ENCODE data around the gene ARHGAP32. TPM values are rescaled to one million over a fixed set of nuclear protein-coding genes. Genes with fewer than 3 reads are reported as not detected.
"Not testable (repeated sequence)": the region's sequence is repeated elsewhere in the genome, so short reads cannot be mapped to it uniquely, and the experiment has no call there.

The ARHGAP32 gene
- total and polyA plus RNA-seq, 9 donors = 8.3 to 15.1 (median 10.4) TPM

DNA sequence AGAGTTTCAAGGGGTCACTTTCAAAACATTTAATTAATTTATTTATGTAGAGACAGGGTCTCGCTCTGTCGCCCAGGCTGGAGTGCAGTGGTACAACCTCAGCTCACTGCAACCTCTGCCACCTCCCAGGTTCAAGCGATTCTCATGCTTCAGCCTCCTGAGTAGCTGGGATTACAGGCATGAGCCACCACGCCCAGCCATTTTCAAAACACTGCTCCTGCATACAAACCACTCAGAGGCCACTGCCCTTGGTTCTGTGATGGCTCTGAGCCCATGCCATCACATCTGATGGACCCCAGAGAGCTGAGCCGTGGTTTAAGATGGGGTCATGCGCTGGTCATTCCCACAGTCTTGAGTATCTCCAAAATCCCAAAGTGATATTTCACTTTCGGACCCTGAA, 272.5 kb downstream of the ARHGAP32 start:
- DNase-seq; H3K27me3 ChIP-seq (ENCODE audit: control insufficient read depth, insufficient read depth, low read length); H3K9me3 ChIP-seq (replicated peaks; ENCODE audit: control insufficient read depth, low read depth, low read length); H3K36me3 ChIP-seq (ENCODE audit: control insufficient read depth, insufficient read depth, low read length); H3K4me3 ChIP-seq (ENCODE audit: low read length); H3K27ac ChIP-seq (ENCODE audit: low read length): not testable (repeated sequence)
- H3K4me1 ChIP-seq (ENCODE audit: control insufficient read depth, insufficient read depth, low read length) = peaks cover 27% of the 10 kb centered on the region
- WGBS (ENCODE audit: insufficient coverage) = 49% methylated on average over 2 of the region's 7 CpGs

DNA sequence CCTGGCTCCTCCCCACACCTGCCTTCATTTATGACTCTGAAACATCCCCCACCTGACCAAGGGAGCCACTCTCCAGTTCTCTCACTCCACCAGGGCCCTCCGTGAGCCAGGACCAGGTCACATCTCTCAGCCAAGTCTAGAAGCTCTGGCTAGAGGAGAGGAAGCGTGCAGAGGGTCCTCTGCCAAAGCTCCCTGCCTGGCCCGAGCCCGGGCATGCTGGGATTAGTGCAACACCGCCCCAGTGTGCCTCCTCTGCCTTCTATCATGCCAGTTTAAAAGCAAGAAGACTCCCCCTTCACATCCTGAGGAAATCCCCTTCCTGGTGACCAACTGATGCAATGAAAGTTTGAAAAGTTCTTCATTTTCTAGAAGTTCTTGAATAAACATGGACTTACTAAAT, 272.9 kb downstream of the ARHGAP32 start:
- DNase-seq = no peak
- WGBS (ENCODE audit: insufficient coverage) = no CpG with 5 or more reads among the region's 5 CpGs
- peaks cover 27% of the 10 kb centered on the region for H3K4me1 ChIP-seq (ENCODE audit: control insufficient read depth, insufficient read depth, low read length)

DNA sequence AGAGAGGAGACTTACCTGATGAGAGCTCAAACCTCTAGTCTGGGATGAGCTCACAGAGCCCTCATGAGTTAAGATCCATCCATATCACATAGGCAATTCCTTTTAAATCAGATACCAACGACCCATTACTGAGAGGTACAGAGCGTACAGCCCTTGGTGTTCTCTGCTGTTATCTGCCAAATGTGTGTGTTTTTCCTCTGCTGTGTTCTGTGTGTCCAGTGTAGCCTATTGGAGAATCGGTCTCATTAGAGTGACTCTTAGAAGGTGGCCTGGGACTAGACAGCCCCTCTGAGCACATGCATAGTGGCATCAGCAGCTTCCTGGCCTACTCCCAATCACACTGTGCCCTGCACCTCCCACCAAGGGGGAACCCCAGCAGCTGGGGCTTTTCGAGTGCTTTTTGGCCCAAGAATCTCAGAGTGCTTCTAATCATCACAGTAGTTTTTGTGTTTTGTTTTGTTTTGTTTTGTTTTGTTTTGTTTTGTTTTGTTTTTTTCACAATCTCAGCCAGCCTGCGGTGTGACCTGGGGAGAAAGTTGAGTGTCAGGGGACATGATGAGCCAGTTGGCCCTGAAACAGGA, 274.9 kb downstream of the ARHGAP32 start:
- H3K4me3 ChIP-seq (ENCODE audit: low read length) = no peak overlapping the region
- WGBS (ENCODE audit: insufficient coverage) = 73% methylated on average over 1 of the region's 5 CpGs
- H3K9me3 ChIP-seq (replicated peaks; ENCODE audit: control insufficient read depth, low read depth, low read length) = no peaks in the 10 kb centered on the region
- H3K36me3 ChIP-seq (ENCODE audit: control insufficient read depth, insufficient read depth, low read length) = no peaks in the 10 kb centered on the region
- H3K4me1 ChIP-seq (ENCODE audit: control insufficient read depth, insufficient read depth, low read length) = peaks cover 25% of the 10 kb centered on the region
- H3K27ac ChIP-seq (ENCODE audit: low read length) = no peak overlapping the region
- H3K27me3 ChIP-seq (ENCODE audit: control insufficient read depth, insufficient read depth, low read length) = no peaks in the 10 kb centered on the region
- no peak for DNase-seq

More for the DNA sequence above, 272.9 kb downstream of the ARHGAP32 start:
- H3K36me3 ChIP-seq (ENCODE audit: control insufficient read depth, insufficient read depth, low read length) = no peaks in the 10 kb centered on the region
- no peaks in the 10 kb centered on the region for H3K9me3 ChIP-seq (replicated peaks; ENCODE audit: control insufficient read depth, low read depth, low read length)
- H3K27me3 ChIP-seq (ENCODE audit: control insufficient read depth, insufficient read depth, low read length) = no peaks in the 10 kb centered on the region
- H3K27ac ChIP-seq (ENCODE audit: low read length) = no peak overlapping the region
- no peak overlapping the region for H3K4me3 ChIP-seq (ENCODE audit: low read length)

DNA sequence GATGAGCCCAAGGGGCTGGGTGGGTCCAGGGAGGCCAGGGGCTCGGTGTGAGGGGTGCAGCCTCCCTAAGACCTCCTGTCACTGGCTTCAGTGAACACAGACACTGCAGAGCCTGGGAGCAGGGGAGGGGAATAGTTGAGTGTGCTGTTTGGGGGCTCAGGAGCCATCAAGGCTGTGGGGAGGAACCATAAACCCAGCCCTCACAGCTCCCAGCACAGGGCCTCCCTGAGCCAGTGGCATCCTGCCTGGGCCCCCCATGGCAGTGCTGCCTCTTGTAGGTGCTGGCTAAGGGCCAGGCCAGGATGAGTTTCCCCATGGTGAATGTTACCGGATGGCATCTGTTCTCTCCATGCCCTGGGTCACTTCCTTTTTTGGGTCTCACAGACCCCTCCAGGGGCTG, 275.4 kb downstream of the ARHGAP32 start:
- Histone ChIP-seq H3K27ac (ENCODE audit: low read length) (no peak overlapping the region), H3K27me3 (ENCODE audit: control insufficient read depth, insufficient read depth, low read length) (no peaks in the 10 kb centered on the region), H3K4me1 (ENCODE audit: control insufficient read depth, insufficient read depth, low read length) (peaks cover 25% of the 10 kb centered on the region), H3K9me3 (replicated peaks; ENCODE audit: control insufficient read depth, low read depth, low read length) (no peaks in the 10 kb centered on the region), H3K4me3 (ENCODE audit: low read length) (no peak overlapping the region), H3K36me3 (ENCODE audit: control insufficient read depth, insufficient read depth, low read length) (no peaks in the 10 kb centered on the region)
- 80% methylated on average over 2 of the region's 2 CpGs for WGBS (ENCODE audit: insufficient coverage)
- no peak for DNase-seq

DNA sequence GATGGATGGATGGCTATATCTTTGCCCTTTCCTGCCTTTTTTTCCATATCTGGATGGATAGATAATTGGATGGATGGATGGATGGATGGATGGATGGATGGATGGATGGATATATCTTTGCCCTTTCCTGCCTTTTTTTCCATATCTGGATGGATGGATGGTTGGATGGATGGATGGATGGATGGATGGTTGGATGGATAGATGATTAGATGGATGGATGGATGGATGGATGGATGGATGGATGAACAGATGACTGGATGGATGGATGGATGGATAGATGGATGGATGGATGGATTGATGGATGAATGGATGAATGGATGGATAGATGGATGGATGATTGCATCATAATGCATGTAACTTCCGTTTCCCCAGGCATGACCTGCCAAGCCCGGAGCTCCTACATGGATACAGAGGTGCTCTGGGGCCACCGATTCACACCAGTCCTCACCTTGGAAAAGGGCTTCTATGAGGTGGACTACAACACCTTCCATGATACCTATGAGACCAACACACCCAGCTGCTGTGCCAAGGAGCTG, 276.0 kb downstream of the ARHGAP32 start:
- DNase-seq = no peak
- H3K4me3 ChIP-seq (ENCODE audit: low read length) = no peak overlapping the region
- H3K27me3 ChIP-seq (ENCODE audit: control insufficient read depth, insufficient read depth, low read length) = no peaks in the 10 kb centered on the region
- 80% methylated on average over 1 of the region's 3 CpGs for WGBS (ENCODE audit: insufficient coverage)
- H3K36me3 ChIP-seq (ENCODE audit: control insufficient read depth, insufficient read depth, low read length) = no peaks in the 10 kb centered on the region
- no peak overlapping the region for H3K27ac ChIP-seq (ENCODE audit: low read length)
- H3K4me1 ChIP-seq (ENCODE audit: control insufficient read depth, insufficient read depth, low read length) = peaks cover 25% of the 10 kb centered on the region
- no peaks in the 10 kb centered on the region for H3K9me3 ChIP-seq (replicated peaks; ENCODE audit: control insufficient read depth, low read depth, low read length)

DNA sequence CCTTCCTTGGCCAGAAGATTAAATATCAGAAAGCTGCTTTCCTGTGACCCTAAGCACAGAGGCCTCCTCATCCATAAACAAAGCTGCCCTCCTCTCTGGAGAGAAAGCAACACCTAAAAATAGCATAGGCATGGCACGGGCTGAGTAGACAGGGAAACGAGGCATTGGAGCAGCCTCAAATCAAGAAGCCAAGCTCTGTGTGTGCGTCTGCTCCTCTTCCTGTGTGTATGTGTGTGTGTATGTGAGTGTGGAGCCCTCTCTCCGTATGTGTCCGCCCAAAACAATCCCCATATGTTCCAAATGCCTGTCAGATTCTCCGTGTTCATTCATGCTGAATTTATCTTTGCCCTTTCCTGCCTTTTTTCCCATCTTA, 277.0 kb downstream of the ARHGAP32 start:
- peaks cover 25% of the 10 kb centered on the region for H3K4me1 ChIP-seq (ENCODE audit: control insufficient read depth, insufficient read depth, low read length)
- no peak overlapping the region for H3K4me3 ChIP-seq (ENCODE audit: low read length)
- H3K9me3 ChIP-seq (replicated peaks; ENCODE audit: control insufficient read depth, low read depth, low read length) = no peaks in the 10 kb centered on the region
- no peak overlapping the region for H3K27ac ChIP-seq (ENCODE audit: low read length)
- 41% methylated on average over 2 of the region's 6 CpGs for WGBS (ENCODE audit: insufficient coverage)
- H3K36me3 ChIP-seq (ENCODE audit: control insufficient read depth, insufficient read depth, low read length) = no peaks in the 10 kb centered on the region
- H3K27me3 ChIP-seq (ENCODE audit: control insufficient read depth, insufficient read depth, low read length) = no peaks in the 10 kb centered on the region
- no peak for DNase-seq

Other genes starting within 250 kb of the ARHGAP32 start
- 0.22 TPM for gene TP53AIP1, start 249.5 kb downstream of the ARHGAP32 start, total RNA-seq
- 1 to 10 TPM in 1 of 8 donors, under 1 TPM in 6, not detected in 1; 0.15 to 2.2 (median 0.25) TPM for gene TP53AIP1, start 249.5 kb downstream of the ARHGAP32 start, polyA plus RNA-seq (ENCODE audit: insufficient read depth in 1 of 8, insufficient read length in 8 of 8, low replicate concordance in 1 of 8)
- 0.13 TPM for gene BARX2, start 183.5 kb upstream of the ARHGAP32 start, total RNA-seq
- 10 to 100 TPM in 1 of 8 donors, 1 to 10 TPM in 4, under 1 TPM in 3; 0.33 to 26.2 (median 1.6) TPM for gene BARX2, start 183.5 kb upstream of the ARHGAP32 start, polyA plus RNA-seq (ENCODE audit: insufficient read depth in 1 of 8, insufficient read length in 8 of 8, low replicate concordance in 1 of 8)